GM18873 (cell line): ENCODE results near the gene HSD17B3.
"Not testable (repeated sequence)": the region's sequence is repeated elsewhere in the genome, so short reads cannot be mapped to it uniquely, and the experiment has no call there.

Experiments
- ATAC-seq: cut with Tn5 transposase; IDR thresholded peaks from one replicate; pipeline ENCODE4 v1.9.1; 2021; ENCODE audit warnings: mild to moderate bottlenecking, moderate library complexity, moderate number of reproducible peaks; ENCODE audit not compliant: unreplicated experiment, low FRiP score

The HSD17B3 gene

GRCh38 chr9:96202971-96203780 is 98.8 kb downstream of the HSD17B3 start:
- ATAC-seq: no peak

GRCh38 chr9:96201140-96201539 is 100.8 kb downstream of the HSD17B3 start:
- no peak for ATAC-seq

GRCh38 chr9:96199006-96199405 is 103.0 kb downstream of the HSD17B3 start:
- ATAC-seq: no peak

- no peak for ATAC-seq
These were observed 106.4 kb downstream of the HSD17B3 start for GRCh38 chr9:96195541-96195940.

- ATAC-seq: no peak
These were observed 108.7 kb downstream of the HSD17B3 start for GRCh38 chr9:96193236-96193755.

- ATAC-seq: no peak
These were observed 109.3 kb downstream of the HSD17B3 start for GRCh38 chr9:96192710-96193109.

- ATAC-seq: no peak
These were observed 112.0 kb downstream of the HSD17B3 start for GRCh38 chr9:96189995-96190394.

- not testable (repeated sequence) for ATAC-seq
These were observed 112.4 kb downstream of the HSD17B3 start for GRCh38 chr9:96189581-96189980.

GRCh38 chr9:96188571-96188970 is 113.4 kb downstream of the HSD17B3 start:
- ATAC-seq: no peak

- no peak for ATAC-seq
These were observed 114.8 kb downstream of the HSD17B3 start for GRCh38 chr9:96187151-96187555.

GRCh38 chr9:96186591-96187011 is 115.4 kb downstream of the HSD17B3 start:
- no peak for ATAC-seq

GRCh38 chr9:96185518-96186156 is 116.3 kb downstream of the HSD17B3 start:
- ATAC-seq: no peak
